ENCODE data around the gene POLA1.

The POLA1 gene

DNA sequence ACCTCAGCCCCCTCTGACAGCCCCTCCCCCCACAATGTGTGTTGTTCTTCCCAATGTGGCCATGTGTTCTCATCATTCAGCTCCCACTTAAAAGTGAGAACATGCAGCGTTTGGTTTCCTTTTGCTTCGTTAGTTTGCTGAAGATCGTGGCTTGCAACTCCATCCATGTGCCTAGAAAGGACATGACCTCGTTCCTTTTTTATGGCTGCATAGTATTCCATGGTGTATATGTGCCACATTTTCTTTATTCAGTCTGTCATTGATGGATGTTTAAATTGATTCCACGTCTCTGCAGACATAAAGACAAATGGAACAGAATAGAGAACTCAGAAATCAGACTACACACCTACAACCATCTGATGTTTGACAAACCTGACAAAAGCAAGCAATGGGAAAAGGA is 276.1 kb downstream of the POLA1 start (continued):
- TF ChIP-seq, protein P1, sequence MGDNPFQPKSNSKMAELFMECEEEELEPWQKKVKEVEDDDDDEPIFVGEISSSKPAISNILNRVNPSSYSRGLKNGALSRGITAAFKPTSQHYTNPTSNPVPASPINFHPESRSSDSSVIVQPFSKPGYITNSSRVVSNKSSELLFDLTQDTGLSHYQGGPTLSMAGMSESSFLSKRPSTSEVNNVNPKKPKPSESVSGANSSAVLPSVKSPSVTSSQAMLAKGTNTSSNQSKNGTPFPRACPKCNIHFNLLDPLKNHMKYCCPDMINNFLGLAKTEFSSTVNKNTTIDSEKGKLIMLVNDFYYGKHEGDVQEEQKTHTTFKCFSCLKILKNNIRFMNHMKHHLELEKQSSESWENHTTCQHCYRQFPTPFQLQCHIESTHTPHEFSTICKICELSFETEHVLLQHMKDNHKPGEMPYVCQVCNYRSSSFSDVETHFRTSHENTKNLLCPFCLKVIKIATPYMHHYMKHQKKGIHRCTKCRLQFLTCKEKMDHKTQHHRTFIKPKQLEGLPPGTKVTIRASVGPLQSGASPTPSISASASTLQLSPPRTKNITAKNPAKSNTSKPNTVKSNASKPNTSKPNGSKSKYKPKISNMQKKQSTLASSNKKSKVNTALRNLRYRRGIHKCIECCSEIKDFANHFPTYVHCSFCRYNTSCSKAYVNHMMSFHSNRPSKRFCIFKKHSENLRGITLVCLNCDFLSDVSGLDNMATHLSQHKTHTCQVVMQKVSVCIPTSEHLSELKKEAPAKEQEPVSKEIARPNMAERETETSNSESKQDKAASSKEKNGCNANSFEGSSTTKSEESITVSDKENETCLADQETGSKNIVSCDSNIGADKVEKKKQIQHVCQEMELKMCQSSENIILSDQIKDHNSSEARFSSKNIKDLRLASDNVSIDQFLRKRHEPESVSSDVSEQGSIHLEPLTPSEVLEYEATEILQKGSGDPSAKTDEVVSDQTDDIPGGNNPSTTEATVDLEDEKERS (tag by site-specific recombination; IDR thresholded peaks at IDR 0.05) = peak; percentile 81; the same call in 1 of the 2 replicates
- no peak for TF ChIP-seq ZNF350 (tag by site-specific recombination; IDR thresholded peaks at IDR 0.05)
- TF ChIP-seq ZNF555 (tag by site-specific recombination; conservative IDR thresholded peaks at IDR 0.05) = no peak
- peak; percentile 92 for TF ChIP-seq ZNF146 (tag by site-specific recombination; IDR thresholded peaks at IDR 0.05)
- TF ChIP-seq ZNF155 (tag by site-specific recombination; IDR thresholded peaks at IDR 0.05) = no peak
- TF ChIP-seq, protein P2, sequence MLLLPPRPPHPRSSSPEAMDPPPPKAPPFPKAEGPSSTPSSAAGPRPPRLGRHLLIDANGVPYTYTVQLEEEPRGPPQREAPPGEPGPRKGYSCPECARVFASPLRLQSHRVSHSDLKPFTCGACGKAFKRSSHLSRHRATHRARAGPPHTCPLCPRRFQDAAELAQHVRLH (tag by site-specific recombination; IDR thresholded peaks at IDR 0.05) = 0 out of 2 replicates have a peak, but pooled peaks have one; percentile 23

DNA sequence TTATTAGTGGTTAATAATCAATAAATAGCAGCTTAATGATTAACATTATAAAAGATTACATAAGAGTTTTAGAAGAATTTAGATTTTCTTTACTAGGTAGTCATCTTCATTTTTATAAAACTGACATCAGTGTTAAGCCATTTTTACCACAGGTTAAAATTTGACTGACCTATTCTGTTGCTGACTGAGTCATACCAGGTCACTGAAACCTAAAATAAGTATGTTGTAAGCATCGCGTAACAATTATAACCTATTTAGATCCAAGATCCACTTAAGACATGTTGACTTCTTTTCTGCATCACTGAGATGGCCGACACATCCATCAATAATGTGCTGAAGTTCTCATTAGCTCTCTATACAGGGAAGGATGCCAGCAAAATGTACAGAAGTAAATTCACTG is 285.4 kb downstream of the POLA1 start:
- Histone ChIP-seq H3K36me3 (ENCODE audit: control insufficient read depth in 2 of 2, insufficient read depth in 1 of 2, low read length in 2 of 2) (no peaks in the 10 kb centered on the region), H3K27ac (ENCODE audit: extremely low read depth, low read depth, low read length) (no peak overlapping the region), H3K4me1 (ENCODE audit: control insufficient read depth, insufficient read depth, low read length) (no peaks in the 10 kb centered on the region), H3K9me3 (ENCODE audit: control insufficient read depth, insufficient read depth, low read depth, low read length) (no peaks in the 10 kb centered on the region), H3K4me3 (ENCODE audit: low read depth, low read length) (no peak overlapping the region)
- TF ChIP-seq IKZF3 (tag by site-specific recombination; IDR thresholded peaks at IDR 0.05) (no peak), WT1 (tag by site-specific recombination; IDR thresholded peaks at IDR 0.05) (no peak), ZNF768 (tag by site-specific recombination; IDR thresholded peaks at IDR 0.05) (no peak), GLI4 (tag by site-specific recombination; IDR thresholded peaks at IDR 0.05) (no peak), HOXA7 (CRISPR knock-in tag; IDR thresholded peaks at IDR 0.05; ENCODE audit: borderline replicate concordance) (no peak), ZNF140 (tag by site-specific recombination; IDR thresholded peaks at IDR 0.05) (no peak), GFI1B (tag by site-specific recombination; IDR thresholded peaks at IDR 0.05) (no peak), ZNF670 (tag by site-specific recombination; IDR thresholded peaks at IDR 0.05; ENCODE audit: low read depth) (no peak), ZNF664 (tag by site-specific recombination; IDR thresholded peaks at IDR 0.05) (no peak), ZFP37 (tag by site-specific recombination; IDR thresholded peaks at IDR 0.05) (no peak), ZBTB7A (tag by site-specific recombination; IDR thresholded peaks at IDR 0.05; ENCODE audit: low read depth) (no peak), ZNF561 (tag by site-specific recombination; IDR thresholded peaks at IDR 0.05; ENCODE audit: borderline replicate concordance) (no peak), ZNF600 (tag by site-specific recombination; IDR thresholded peaks at IDR 0.05) (no peak), ZNF777 (tag by site-specific recombination; IDR thresholded peaks at IDR 0.05; ENCODE audit: borderline replicate concordance) (no peak)
- TF ChIP-seq, protein P3, sequence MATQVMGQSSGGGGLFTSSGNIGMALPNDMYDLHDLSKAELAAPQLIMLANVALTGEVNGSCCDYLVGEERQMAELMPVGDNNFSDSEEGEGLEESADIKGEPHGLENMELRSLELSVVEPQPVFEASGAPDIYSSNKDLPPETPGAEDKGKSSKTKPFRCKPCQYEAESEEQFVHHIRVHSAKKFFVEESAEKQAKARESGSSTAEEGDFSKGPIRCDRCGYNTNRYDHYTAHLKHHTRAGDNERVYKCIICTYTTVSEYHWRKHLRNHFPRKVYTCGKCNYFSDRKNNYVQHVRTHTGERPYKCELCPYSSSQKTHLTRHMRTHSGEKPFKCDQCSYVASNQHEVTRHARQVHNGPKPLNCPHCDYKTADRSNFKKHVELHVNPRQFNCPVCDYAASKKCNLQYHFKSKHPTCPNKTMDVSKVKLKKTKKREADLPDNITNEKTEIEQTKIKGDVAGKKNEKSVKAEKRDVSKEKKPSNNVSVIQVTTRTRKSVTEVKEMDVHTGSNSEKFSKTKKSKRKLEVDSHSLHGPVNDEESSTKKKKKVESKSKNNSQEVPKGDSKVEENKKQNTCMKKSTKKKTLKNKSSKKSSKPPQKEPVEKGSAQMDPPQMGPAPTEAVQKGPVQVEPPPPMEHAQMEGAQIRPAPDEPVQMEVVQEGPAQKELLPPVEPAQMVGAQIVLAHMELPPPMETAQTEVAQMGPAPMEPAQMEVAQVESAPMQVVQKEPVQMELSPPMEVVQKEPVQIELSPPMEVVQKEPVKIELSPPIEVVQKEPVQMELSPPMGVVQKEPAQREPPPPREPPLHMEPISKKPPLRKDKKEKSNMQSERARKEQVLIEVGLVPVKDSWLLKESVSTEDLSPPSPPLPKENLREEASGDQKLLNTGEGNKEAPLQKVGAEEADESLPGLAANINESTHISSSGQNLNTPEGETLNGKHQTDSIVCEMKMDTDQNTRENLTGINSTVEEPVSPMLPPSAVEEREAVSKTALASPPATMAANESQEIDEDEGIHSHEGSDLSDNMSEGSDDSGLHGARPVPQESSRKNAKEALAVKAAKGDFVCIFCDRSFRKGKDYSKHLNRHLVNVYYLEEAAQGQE (tag by site-specific recombination; IDR thresholded peaks at IDR 0.05) = no peak
- TF ChIP-seq, protein P4, sequence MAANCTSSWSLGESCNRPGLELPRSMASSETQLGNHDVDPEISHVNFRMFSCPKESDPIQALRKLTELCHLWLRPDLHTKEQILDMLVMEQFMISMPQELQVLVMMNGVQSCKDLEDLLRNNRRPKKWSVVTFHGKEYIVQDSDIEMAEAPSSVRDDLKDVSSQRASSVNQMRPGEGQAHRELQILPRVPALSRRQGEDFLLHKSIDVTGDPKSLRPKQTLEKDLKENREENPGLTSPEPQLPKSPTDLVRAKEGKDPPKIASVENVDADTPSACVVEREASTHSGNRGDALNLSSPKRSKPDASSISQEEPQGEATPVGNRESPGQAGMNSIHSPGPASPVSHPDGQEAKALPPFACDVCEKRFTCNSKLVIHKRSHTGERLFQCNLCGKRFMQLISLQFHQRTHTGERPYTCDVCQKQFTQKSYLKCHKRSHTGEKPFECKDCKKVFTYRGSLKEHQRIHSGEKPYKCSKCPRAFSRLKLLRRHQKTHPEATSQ (tag by site-specific recombination; IDR thresholded peaks at IDR 0.05) = no peak
- CTCF ChIA-PET = no interaction called here
- POLR2A ChIA-PET = no interaction called here
